ENCODE measurements around the gene CDNF. TPM values are rescaled to one million over a fixed set of nuclear protein-coding genes. Genes with fewer than 3 reads are reported as not detected.
A peak's percentile ranks its signal among the peaks of the same experiment; 100 is the strongest.

The CDNF gene
- total RNA-seq, 2 experiments from 2014 or later, result 3.2 to 3.7 TPM

- POLR2A ChIA-PET, result no interaction called here
- Mint-ChIP-seq H3K36me3 (ENCODE audit: low read depth) (no peaks in the 10 kb centered on the region), H3K27me3 (no peaks in the 10 kb centered on the region), H3K9me3 (no peaks in the 10 kb centered on the region), H3K4me1 (ENCODE audit: low read depth) (peaks cover under 1% of the 10 kb centered on the region), H3K27ac (no peak overlapping the region), H3K4me3 (no peak overlapping the region)
- H3K36me3 ChIP-seq (ENCODE audit: insufficient read depth, low read length), result no peaks in the 10 kb centered on the region
- intact Hi-C loops (cut with DNase I, micrococcal nuclease), result no loop called here
- H3K27ac ChIP-seq (ENCODE audit: low read depth in 1 of 2, low read length in 2 of 2), result no peak overlapping the region
- ATAC-seq (ENCODE audit: poor library complexity), result no peak
- H3K4me1 ChIP-seq (ENCODE audit: insufficient read depth, low read length), result no peaks in the 10 kb centered on the region
- no peak for TF ChIP-seq CTCF (IDR thresholded peaks at IDR 0.05)
- H3K4me3 ChIP-seq (ENCODE audit: low read length), result no peak overlapping the region
- CTCF ChIA-PET, result no interaction called here
- H3K9me3 ChIP-seq (ENCODE audit: control insufficient read depth in 1 of 2, insufficient read depth in 1 of 2, low read length in 2 of 2), result no peaks in the 10 kb centered on the region
- no peak for DNase-seq
- no peaks in the 10 kb centered on the region for H3K27me3 ChIP-seq (ENCODE audit: control insufficient read depth in 1 of 2, insufficient read depth in 2 of 2, low read length in 2 of 2)
These were observed 31.5 kb downstream of the CDNF start for GRCh38 chr10:14806318-14806717.

GRCh38 chr10:14803827-14804226 is 34.0 kb downstream of the CDNF start:
- H3K9me3 ChIP-seq (ENCODE audit: control insufficient read depth in 1 of 2, insufficient read depth in 1 of 2, low read length in 2 of 2), result no peaks in the 10 kb centered on the region
- no peak overlapping the region for H3K27ac ChIP-seq (ENCODE audit: low read depth in 1 of 2, low read length in 2 of 2)
- TF ChIP-seq CTCF (IDR thresholded peaks at IDR 0.05), result no peak
- H3K9me3 Mint-ChIP-seq, result no peaks in the 10 kb centered on the region
- intact Hi-C loops (cut with DNase I, micrococcal nuclease), result no loop called here
- no peaks in the 10 kb centered on the region for H3K4me1 Mint-ChIP-seq (ENCODE audit: low read depth)
- no peaks in the 10 kb centered on the region for H3K36me3 ChIP-seq (ENCODE audit: insufficient read depth, low read length)
- no peaks in the 10 kb centered on the region for H3K36me3 Mint-ChIP-seq (ENCODE audit: low read depth)
- DNase-seq (no peak), ATAC-seq (ENCODE audit: poor library complexity) (no peak)
- H3K4me1 ChIP-seq (ENCODE audit: insufficient read depth, low read length), result no peaks in the 10 kb centered on the region
- POLR2A ChIA-PET, result no interaction called here
- H3K4me3 Mint-ChIP-seq, result no peak overlapping the region
- H3K27me3 ChIP-seq (ENCODE audit: control insufficient read depth in 1 of 2, insufficient read depth in 2 of 2, low read length in 2 of 2), result no peaks in the 10 kb centered on the region
- H3K4me3 ChIP-seq (ENCODE audit: low read length), result no peak overlapping the region
- H3K27me3 Mint-ChIP-seq, result no peaks in the 10 kb centered on the region
- no peak overlapping the region for H3K27ac Mint-ChIP-seq
- CTCF ChIA-PET, result no interaction called here

- POLR2A ChIA-PET, result no interaction called here
These were observed 36.1 kb downstream of the CDNF start for GRCh38 chr10:14801723-14802122.

More at GRCh38 chr10:14801723-14802122, 36.1 kb downstream of the CDNF start:
- CTCF ChIA-PET, result no interaction called here
- Histone ChIP-seq H3K4me1 (ENCODE audit: insufficient read depth, low read length) (no peaks in the 10 kb centered on the region), H3K9me3 (ENCODE audit: control insufficient read depth in 1 of 2, insufficient read depth in 1 of 2, low read length in 2 of 2) (no peaks in the 10 kb centered on the region), H3K36me3 (ENCODE audit: insufficient read depth, low read length) (no peaks in the 10 kb centered on the region), H3K27ac (ENCODE audit: low read depth in 1 of 2, low read length in 2 of 2) (no peak overlapping the region), H3K4me3 (ENCODE audit: low read length) (no peak overlapping the region), H3K27me3 (ENCODE audit: control insufficient read depth in 1 of 2, insufficient read depth in 2 of 2, low read length in 2 of 2) (no peaks in the 10 kb centered on the region)
- intact Hi-C loops (cut with DNase I, micrococcal nuclease), result no loop called here
- Mint-ChIP-seq H3K27me3 (no peaks in the 10 kb centered on the region), H3K27ac (no peak overlapping the region), H3K4me1 (ENCODE audit: low read depth) (no peaks in the 10 kb centered on the region), H3K4me3 (no peak overlapping the region), H3K36me3 (ENCODE audit: low read depth) (no peaks in the 10 kb centered on the region), H3K9me3 (no peaks in the 10 kb centered on the region)
- ATAC-seq (ENCODE audit: poor library complexity), result no peak
- DNase-seq, result peak in 1 of 14 experiments; percentile 11
- TF ChIP-seq CTCF (IDR thresholded peaks at IDR 0.05), result no peak

Measured in CD4-positive, alpha-beta T cell (primary cell).